ENCODE results near the gene FIGNL1.

DNA sequence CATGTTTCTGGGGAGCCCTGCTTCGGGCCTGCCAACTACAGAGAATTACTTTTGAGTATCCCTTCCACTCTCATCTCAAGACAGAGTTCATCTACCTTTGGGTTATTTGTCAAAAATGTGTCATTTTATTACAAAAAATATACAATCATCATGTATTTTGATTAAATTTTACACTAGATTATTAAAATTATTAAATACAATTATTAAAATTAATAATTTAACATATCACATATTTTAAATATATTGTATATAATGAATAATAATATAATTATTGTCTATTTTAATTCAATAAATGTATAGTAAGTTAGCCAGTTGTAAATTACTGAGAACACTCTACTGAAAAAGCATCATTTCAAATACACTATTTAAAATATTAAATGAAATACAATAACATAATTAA is 50.9 kb downstream of the FIGNL1 start:
- TF ChIP-seq POLR2A (IDR thresholded peaks at IDR 0.05): no peak
- TF ChIP-seq, protein P1, sequence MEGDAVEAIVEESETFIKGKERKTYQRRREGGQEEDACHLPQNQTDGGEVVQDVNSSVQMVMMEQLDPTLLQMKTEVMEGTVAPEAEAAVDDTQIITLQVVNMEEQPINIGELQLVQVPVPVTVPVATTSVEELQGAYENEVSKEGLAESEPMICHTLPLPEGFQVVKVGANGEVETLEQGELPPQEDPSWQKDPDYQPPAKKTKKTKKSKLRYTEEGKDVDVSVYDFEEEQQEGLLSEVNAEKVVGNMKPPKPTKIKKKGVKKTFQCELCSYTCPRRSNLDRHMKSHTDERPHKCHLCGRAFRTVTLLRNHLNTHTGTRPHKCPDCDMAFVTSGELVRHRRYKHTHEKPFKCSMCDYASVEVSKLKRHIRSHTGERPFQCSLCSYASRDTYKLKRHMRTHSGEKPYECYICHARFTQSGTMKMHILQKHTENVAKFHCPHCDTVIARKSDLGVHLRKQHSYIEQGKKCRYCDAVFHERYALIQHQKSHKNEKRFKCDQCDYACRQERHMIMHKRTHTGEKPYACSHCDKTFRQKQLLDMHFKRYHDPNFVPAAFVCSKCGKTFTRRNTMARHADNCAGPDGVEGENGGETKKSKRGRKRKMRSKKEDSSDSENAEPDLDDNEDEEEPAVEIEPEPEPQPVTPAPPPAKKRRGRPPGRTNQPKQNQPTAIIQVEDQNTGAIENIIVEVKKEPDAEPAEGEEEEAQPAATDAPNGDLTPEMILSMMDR (IDR thresholded peaks at IDR 0.05): no peak
